Measurements from ENCODE around the gene SUZ12.
"Not testable (repeated sequence)": the region's sequence is repeated elsewhere in the genome, so short reads cannot be mapped to it uniquely, and the experiment has no call there.

SUZ12 gene

GRCh38 chr17:32042266-32042665 is 105.5 kb downstream of the SUZ12 start:
- not testable (repeated sequence) for DNase-seq

GRCh38 chr17:32045611-32046010 is 108.8 kb downstream of the SUZ12 start:
- DNase-seq = not testable (repeated sequence)

GRCh38 chr17:32047663-32048062 is 110.9 kb downstream of the SUZ12 start:
- DNase-seq = not testable (repeated sequence)

Data from activated CD4-positive, alpha-beta T cell treated with anti-CD3 and anti-CD28 coated beads for 48 hours (primary cell).